GM21786 (cell line): ENCODE measurements around the gene SLC7A1.

Experiments used
- ATAC-seq: cut with Tn5 transposase; IDR thresholded peaks from one replicate; pipeline ENCODE4 v1.9.1; 2021; ENCODE audit not compliant: unreplicated experiment

Gene SLC7A1

GRCh38 chr13:29583073-29583785, 12.3 kb downstream of the SLC7A1 start:
- ATAC-seq, result no peak

GRCh38 chr13:29582171-29582570, 13.3 kb downstream of the SLC7A1 start:
- no peak for ATAC-seq

DNA sequence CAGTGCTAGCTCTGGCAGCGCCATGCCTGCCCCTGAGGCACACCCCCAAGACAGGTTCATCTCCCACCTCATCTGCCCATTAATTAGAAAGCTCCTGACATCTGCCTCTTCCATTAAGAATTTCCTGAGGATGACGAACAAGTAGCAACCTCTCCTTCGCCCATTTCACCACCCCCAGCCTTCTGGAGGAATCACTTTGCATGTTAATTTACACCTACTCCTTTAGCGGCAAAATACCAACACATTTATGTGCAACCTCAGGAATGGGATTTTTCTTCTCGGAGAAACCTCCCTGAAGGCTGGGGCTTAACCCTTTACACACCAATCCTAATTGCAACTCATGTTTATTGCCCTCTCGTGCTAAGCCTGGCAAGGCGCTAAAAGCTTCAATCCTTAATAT, 13.8 kb downstream of the SLC7A1 start:
- no peak for ATAC-seq

DNA sequence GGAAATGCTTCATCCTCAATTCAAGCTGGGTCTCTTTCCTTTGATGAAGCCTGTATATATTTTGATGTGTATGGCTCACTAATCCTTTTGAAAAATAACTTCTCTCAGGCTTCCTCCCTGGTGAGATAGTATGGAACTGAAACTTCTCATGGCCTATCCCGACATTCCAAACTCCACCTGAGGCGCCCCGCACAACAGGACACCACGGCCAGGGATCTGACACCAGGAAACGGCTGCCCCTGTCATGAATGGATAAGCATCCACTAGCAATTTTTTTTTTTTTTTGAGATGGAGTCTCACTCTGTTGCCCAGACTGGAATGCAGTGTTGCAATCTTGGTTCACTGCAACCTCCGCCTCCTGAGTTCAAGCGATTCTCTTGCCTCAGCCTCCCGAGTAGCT, 16.4 kb downstream of the SLC7A1 start:
- ATAC-seq, result no peak

- ATAC-seq, result no peak
Measured at GRCh38 chr13:29578300-29579085, 17.0 kb downstream of the SLC7A1 start.

DNA sequence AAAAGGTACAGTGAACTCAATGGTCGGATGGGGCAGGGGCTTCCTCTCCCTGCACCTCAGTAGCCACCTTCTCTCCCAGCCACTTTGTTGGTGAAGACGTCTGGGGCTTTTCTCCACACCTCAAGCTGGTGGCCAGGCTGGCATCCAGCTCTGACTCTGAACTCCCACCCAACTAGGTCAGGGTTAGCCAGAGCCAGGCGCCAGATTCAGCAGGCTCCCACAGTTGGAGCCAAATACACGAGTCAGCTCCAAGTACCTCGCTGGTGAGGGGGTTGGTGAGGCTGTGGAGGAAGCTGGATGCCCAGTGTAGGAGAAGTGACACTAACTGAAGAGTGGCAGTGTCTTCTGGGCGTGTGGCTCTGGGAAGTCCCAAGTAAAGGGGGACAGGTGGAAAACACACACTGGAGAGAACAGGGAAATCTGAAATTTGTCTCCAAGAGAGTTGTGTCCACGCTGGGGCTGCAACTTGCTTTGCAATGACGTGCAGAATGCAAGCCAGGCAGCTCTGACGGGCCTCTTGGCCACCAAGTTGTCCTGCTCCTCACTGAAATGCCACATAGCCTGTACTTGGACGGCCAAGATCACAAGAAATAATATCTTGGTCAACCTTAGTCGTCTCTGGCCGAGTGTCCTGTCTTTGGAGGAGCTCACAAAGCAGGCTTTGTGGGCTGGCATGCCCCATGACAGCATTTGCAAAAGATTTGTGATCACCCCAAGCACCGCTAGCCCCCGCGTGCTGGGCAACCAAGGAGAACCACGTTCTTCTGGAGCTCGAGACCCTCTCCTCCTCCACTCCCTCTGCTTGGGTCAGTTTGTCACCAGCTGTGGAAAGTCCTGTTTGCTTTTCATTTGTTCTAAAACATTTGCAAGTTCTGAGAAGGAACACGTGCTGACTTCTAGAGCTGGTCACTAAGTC, 18.1 kb downstream of the SLC7A1 start:
- ATAC-seq, result no peak

- no peak for ATAC-seq
Measured at GRCh38 chr13:29576581-29576980, 18.9 kb downstream of the SLC7A1 start.

GRCh38 chr13:29575098-29575497, 20.4 kb downstream of the SLC7A1 start:
- ATAC-seq, result no peak

- ATAC-seq, result no peak
Measured at GRCh38 chr13:29573190-29573589, 22.3 kb downstream of the SLC7A1 start.

DNA sequence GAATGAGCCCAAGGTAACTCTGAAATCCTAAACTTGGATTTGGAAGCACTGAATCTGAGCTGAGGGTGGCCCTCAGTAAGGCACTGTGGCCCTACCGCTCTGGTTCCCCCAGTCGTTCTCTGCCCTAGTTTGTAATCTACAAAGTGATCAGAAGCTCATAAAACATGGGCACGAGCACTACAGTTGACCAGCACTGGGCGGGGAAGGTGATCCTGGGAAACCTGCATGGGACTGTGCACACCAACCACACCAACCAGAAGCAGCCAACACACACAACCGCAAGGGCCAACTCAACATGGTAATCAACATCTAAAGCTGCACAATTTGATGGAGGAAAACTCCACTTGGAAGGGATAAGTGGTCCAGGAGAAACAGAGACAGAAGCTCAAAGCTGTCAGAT, 22.9 kb downstream of the SLC7A1 start:
- ATAC-seq, result no peak

DNA sequence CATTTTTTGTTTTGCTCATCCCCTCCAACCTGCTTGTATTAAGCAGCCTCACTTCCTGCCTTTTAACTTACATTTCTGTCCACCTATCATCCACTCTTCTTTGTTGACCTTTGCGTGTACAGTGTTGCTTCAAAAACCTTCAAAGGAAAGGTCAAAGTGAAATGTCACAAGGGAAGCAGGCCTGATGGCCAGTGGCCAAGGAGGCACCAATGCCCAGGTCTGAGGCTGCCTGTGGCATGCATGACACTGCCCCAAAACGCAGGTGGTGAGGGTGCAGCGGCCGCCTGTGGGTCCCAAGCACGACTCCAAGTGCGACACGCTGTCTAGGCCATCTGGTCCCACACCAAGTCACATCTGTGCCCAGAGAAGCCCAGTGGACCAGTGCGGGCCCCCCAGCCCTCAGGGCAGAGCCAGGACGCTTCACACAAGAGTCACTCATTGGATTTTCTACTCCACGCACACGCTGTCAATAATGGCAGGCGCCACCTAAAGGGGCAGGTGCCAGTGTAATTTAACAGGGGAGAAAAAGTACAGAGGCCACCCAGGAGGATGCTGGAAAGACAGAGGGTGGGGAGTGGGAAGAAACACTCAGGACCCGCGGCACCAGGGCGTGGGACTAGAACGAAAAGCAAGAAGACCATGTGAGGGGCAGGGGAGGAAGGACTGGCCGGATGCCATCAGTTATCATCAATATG, 23.5 kb downstream of the SLC7A1 start:
- no peak for ATAC-seq

DNA sequence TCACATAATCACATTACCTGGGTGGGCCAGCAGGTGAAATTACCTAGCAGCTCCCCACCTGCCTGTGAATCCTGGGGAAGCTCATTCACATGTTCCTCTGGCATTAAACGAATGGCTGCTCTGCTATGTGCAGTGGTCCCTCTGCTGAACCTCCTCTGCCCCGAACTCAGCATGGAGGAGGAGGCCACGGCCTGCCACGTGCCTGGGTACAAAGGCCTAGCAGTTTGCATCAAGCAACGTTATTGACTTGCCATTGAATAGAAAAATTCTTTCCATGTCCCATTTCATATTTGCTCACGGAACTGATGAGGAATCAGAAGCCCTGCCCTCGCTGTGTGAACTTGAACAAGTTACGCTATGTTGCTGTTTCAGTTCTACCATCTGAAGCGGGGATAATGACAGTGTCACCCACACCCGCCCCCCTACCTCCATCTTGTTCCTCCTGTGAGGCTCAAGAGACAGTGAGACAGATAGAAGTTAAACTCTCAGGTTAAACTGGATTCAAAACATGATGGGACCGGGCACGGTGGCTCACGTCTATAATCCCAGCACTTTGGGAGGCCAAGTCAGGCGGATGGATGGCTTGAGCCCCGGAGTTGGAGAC, 25.3 kb downstream of the SLC7A1 start:
- ATAC-seq, result no peak

- ATAC-seq, result no peak
Measured at GRCh38 chr13:29569253-29570050, 26.0 kb downstream of the SLC7A1 start.

- ATAC-seq, result no peak
Measured at GRCh38 chr13:29568731-29569130, 26.8 kb downstream of the SLC7A1 start.

DNA sequence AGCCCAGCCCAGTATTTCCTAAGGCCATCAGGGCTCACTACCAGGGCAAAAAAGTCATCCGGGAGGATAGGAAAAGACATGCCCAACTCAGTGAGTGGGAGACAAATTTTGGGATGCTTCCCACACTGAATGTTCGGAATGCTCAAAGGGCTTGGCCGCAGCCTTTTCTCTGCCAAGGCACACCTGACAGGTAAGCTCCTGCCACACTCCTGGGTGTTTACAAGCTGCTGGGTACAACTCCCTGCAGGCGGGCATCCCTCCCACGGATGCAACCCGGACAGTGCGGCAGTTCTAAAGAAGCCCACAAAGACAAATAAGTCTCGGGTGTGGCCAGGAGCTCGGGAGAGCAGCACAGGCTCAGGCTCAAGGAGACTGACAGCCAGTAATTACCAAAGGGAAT, 28.1 kb downstream of the SLC7A1 start:
- no peak for ATAC-seq

DNA sequence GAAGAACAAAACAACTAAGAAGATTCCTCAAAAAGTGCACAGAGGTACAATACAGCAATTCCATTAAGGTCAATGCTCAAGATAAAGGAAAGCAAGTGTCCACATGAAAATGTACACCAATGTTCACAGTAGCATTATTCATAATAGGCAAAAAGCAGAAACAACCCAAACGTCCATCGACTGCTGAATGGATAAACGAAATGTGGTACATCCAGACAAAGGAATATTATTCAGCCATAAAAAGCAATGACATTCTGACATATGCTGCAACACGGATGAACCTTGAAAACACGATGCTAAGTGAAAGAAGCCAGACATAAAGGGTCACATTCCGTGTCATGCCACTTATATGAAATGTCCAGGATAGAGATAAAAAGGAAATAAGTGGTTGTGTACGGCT, 29.3 kb downstream of the SLC7A1 start:
- no peak for ATAC-seq

GRCh38 chr13:29564818-29565217, 30.7 kb downstream of the SLC7A1 start:
- ATAC-seq, result no peak

DNA sequence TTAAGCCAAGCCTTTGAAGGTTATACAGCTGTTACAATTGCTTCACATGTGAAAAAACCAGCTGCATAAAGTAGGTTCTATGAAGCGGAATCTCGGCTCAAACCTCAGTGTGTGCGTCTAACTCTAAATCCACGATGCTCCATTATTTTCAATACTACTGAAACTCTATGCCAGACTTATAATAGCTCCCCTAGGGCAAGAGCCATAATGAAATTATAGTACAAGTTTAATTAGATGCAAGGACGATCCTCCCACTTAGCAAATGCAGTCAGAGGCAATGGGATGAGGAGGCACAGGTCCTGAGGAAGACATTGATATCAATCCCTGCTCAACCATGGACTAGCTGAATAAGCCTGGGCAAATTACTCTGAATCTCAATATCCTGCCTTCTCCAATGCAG, 31.1 kb downstream of the SLC7A1 start:
- no peak for ATAC-seq

DNA sequence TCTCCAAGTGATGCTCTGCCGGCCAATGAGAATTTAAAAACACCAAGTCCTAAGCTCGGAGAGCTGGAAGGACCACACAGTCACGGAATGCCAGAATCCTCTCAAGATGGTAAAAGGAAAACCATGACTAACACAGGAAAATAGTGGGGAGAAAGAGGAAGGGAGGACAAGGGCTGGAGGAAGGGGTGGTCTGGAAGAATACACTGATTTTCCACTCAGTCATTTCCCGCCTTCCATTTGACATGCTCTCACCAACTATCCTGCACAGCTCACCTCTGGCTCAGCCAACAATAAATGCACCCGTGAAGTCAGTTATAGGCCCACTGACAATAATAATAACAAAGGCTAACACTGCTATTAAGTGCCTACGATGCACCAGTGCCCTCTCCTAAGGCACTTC, 31.5 kb downstream of the SLC7A1 start:
- ATAC-seq, result no peak
